Stimulated activated CD8-positive, alpha-beta memory T cell treated with anti-CD3 and anti-CD28 coated beads, Interleukin-12 subunit alpha, Interleukin-12 subunit beta, amount 100 ng/mL, for 24 hours (primary cell): ENCODE results near the gene LRRC58.
"Not testable (repeated sequence)": the region's sequence is repeated elsewhere in the genome, so short reads cannot be mapped to it uniquely, and the experiment has no call there.

ENCODE experiments used
- DNase-seq: peaks from one replicate; pipeline ENCODE4 v3.0.0-alpha.2; 2020; ENCODE audit errors: extremely low read depth

LRRC58 gene

GRCh38 chr3:120348991-120349854 lies at the start of gene LRRC58:
Gene LRRC58, minus strand, starts transcription at chr3:120349354. Its CDS starts 111 bp downstream, at chr3:120349243.
- peak; percentile 71 for DNase-seq

GRCh38 chr3:120396469-120396868 lies 47.3 kb upstream of the LRRC58 start:
- DNase-seq, result no peak

- DNase-seq, result no peak
Measured at GRCh38 chr3:120394347-120394746, 45.2 kb upstream of the LRRC58 start.

GRCh38 chr3:120393761-120394160 lies 44.6 kb upstream of the LRRC58 start:
- no peak for DNase-seq

- DNase-seq, result no peak
Measured at GRCh38 chr3:120393243-120393642, 44.1 kb upstream of the LRRC58 start.

- no peak for DNase-seq
Measured at GRCh38 chr3:120382941-120383447, 33.8 kb upstream of the LRRC58 start.

GRCh38 chr3:120381503-120381902 lies 32.3 kb upstream of the LRRC58 start:
- no peak for DNase-seq

- DNase-seq, result not testable (repeated sequence)
Measured at GRCh38 chr3:120377948-120378347, 28.8 kb upstream of the LRRC58 start.

- no peak for DNase-seq
Measured at GRCh38 chr3:120370463-120370862, 21.3 kb upstream of the LRRC58 start.

GRCh38 chr3:120369037-120369467 lies 19.9 kb upstream of the LRRC58 start:
- no peak for DNase-seq

GRCh38 chr3:120368172-120368571 lies 19.0 kb upstream of the LRRC58 start:
- no peak for DNase-seq

- DNase-seq, result no peak
Measured at GRCh38 chr3:120364821-120365220, 15.7 kb upstream of the LRRC58 start.

- no peak for DNase-seq
Measured at GRCh38 chr3:120364101-120364500, 14.9 kb upstream of the LRRC58 start.

GRCh38 chr3:120357807-120358206 lies 8.7 kb upstream of the LRRC58 start:
- DNase-seq, result no peak

GRCh38 chr3:120355486-120355885 lies 6.3 kb upstream of the LRRC58 start:
- no peak for DNase-seq

- no peak for DNase-seq
Measured at GRCh38 chr3:120353463-120353862, 4.3 kb upstream of the LRRC58 start.

GRCh38 chr3:120352017-120352416 lies 2.9 kb upstream of the LRRC58 start:
- DNase-seq, result no peak

GRCh38 chr3:120350401-120350941 lies 1.3 kb upstream of the LRRC58 start:
- DNase-seq, result no peak

- DNase-seq, result no peak
Measured at GRCh38 chr3:120349855-120350125, 636 bp upstream of the LRRC58 start.

- no peak for DNase-seq
Measured at GRCh38 chr3:120348065-120348990, 826 bp downstream of the LRRC58 start.

GRCh38 chr3:120344349-120344748 lies 4.8 kb downstream of the LRRC58 start:
- no peak for DNase-seq

- DNase-seq, result no peak
Measured at GRCh38 chr3:120341658-120342346, 7.4 kb downstream of the LRRC58 start.
